HepG2 (cell line): ENCODE measurements around the gene PLCD4. TPM values are rescaled to one million over a fixed set of nuclear protein-coding genes. Genes with fewer than 3 reads are reported as not detected.

Source experiments
- AKNA ChIP-seq: sonication (generic); formaldehyde crosslinking; IDR thresholded peaks from 2 replicates; pipeline ENCODE4 v1.4.0; 2020; ENCODE audit warnings: missing genetic modification reagents, borderline replicate concordance
- FOXM1 ChIP-seq: sonication (generic); formaldehyde crosslinking; IDR thresholded peaks from 2 replicates; pipeline ENCODE4 v1.5.0; 2020; ENCODE audit warnings: missing genetic modification reagents
- HOXA3 ChIP-seq: sonication (generic); formaldehyde crosslinking; IDR thresholded peaks from 2 replicates; pipeline ENCODE4 v1.5.0; 2020; ENCODE audit warnings: missing genetic modification reagents
- JUND ChIP-seq: sonication (generic); formaldehyde crosslinking; IDR thresholded peaks from 2 replicates; pipeline ENCODE4 v1.8.0; 2022; ENCODE audit warnings: mild to moderate bottlenecking, missing genetic modification reagents
- NR1H2 ChIP-seq: sonication (generic); formaldehyde crosslinking; IDR thresholded peaks from 2 replicates; pipeline ENCODE4 v1.8.1; 2022; ENCODE audit warnings: low read depth, missing genetic modification reagents, borderline replicate concordance
- SKI ChIP-seq: fragments of 450-650 bp; IDR thresholded peaks from one replicate; pipeline ENCODE4 v1.6.1; 2018; ENCODE audit warnings: mild to moderate bottlenecking; ENCODE audit not compliant: partially characterized antibody
- TAF1 ChIP-seq: sonication (generic); formaldehyde crosslinking; IDR thresholded peaks from 2 replicates; pipeline ENCODE4 v1.4.0; 2020; ENCODE audit warnings: missing genetic modification reagents
- TFE3 ChIP-seq: IDR thresholded peaks from 2 replicates; pipeline ENCODE4 v1.6.1; 2016
- THAP11 ChIP-seq: IDR thresholded peaks from 2 replicates; pipeline ENCODE4 v1.6.1; 2016; ENCODE audit warnings: missing biosample characterization, missing genetic modification reagents
- ZNF24 ChIP-seq: fragments of 450-650 bp; IDR thresholded peaks from 2 replicates; pipeline ENCODE4 v1.6.1; 2017; ENCODE audit warnings: antibody characterized with exemption, mild to moderate bottlenecking
- ZNF276 ChIP-seq: sonication (generic); formaldehyde crosslinking; IDR thresholded peaks from 2 replicates; pipeline ENCODE4 v1.4.0; 2020; ENCODE audit warnings: mild to moderate bottlenecking, low read depth, missing genetic modification reagents
- ZNF607 ChIP-seq: sonication (generic); formaldehyde crosslinking; IDR thresholded peaks from 2 replicates; pipeline ENCODE4 v1.5.1; 2020; ENCODE audit warnings: missing genetic modification reagents, mild to moderate bottlenecking, borderline replicate concordance
- ZNF710 ChIP-seq: sonication (generic); formaldehyde crosslinking; IDR thresholded peaks from 2 replicates; pipeline ENCODE4 v1.5.0; 2020; ENCODE audit warnings: mild to moderate bottlenecking, missing genetic modification reagents, borderline replicate concordance
- ZNF792 ChIP-seq: IDR thresholded peaks from 2 replicates; pipeline ENCODE4 v1.6.1; 2016
- ZXDC ChIP-seq: sonication (generic); formaldehyde crosslinking; IDR thresholded peaks from 2 replicates; pipeline ENCODE4 v1.5.0; 2020; ENCODE audit warnings: mild to moderate bottlenecking, missing genetic modification reagents
- polyA plus RNA-seq, 8 experiments: library from polyadenylated mRNA; depleted of rRNA in 3 of 8; stranded (reverse) in 7 of 8; unstranded in 1 of 8; fragments of >200 nt; fragmentation: Illumina TruSeq in 4 of 8; extraction: Trizol in 4 of 8; gene quantifications; 2 replicates each; pipeline versions ENCODE4 v1.2.1 to v1.2.3, GENCODE V29; 2011 to 2016; ENCODE audit warnings: low read depth in 4 of 8, missing spikeins in 1 of 8, mixed read lengths in 1 of 8; ENCODE audit not compliant: insufficient read depth in 1 of 8
- total RNA-seq, 5 experiments: library from RNA; depleted of rRNA; stranded (reverse); fragments of >200 nt; fragmentation: Illumina TruSeq; extraction: Trizol; gene quantifications; 2 replicates each; pipeline ENCODE4 v1.2.3, GENCODE V29; 2016; ENCODE audit warnings: low read depth in 1 of 5

Gene PLCD4
- total and polyA plus RNA-seq, 2 of the 13 experiments (the other 11 are each of a cell fraction or from before 2014, with no cell fraction given) = 0.26 TPM; not detected in 1

- TF ChIP-seq FOXM1 (CRISPR knock-in tag) = no peak
- no peak; the same call in 1 of the 2 replicates for TF ChIP-seq ZXDC (CRISPR knock-in tag)
- TF ChIP-seq AKNA (CRISPR knock-in tag) = 0 out of 2 replicates have a peak, but pooled peaks have one; percentile 67
- peak; percentile 65; the same call in 1 of the 2 replicates for TF ChIP-seq TAF1 (CRISPR knock-in tag)
- peak; percentile 66; the same call in 1 of the 2 replicates for TF ChIP-seq ZNF792
- peak; percentile 41; the same call in 1 of the 2 replicates for TF ChIP-seq ZNF607 (CRISPR knock-in tag)
- TF ChIP-seq ZNF24 = no peak
- 0 out of 2 replicates have a peak, but pooled peaks have one; percentile 42 for TF ChIP-seq ZNF276 (CRISPR knock-in tag)
- TF ChIP-seq ZNF710 (CRISPR knock-in tag) = peak; percentile 61
- TF ChIP-seq NR1H2 = no peak
- no peak; the same call in 1 of the 2 replicates for TF ChIP-seq TFE3 (CRISPR knock-in tag)
- peak; percentile 82 for TF ChIP-seq HOXA3 (CRISPR knock-in tag)
- TF ChIP-seq SKI = peak; percentile 51
- TF ChIP-seq JUND (CRISPR knock-in tag) = no peak
- peak; percentile 91 for TF ChIP-seq THAP11
These were observed 51.7 kb downstream of the PLCD4 start, which contains the start of the genes BCS1L and ZNF142 (continued) for GRCh38 chr2:218659258-218659987.
